WERI-Rb-1 (cell line): ENCODE data around the gene KDM6A.
"Not testable (repeated sequence)": the region's sequence is repeated elsewhere in the genome, so short reads cannot be mapped to it uniquely, and the experiment has no call there.

Experiments
- DNase-seq: peaks from one replicate; pipeline ENCODE4 v3.0.0-alpha.2; 2020
- H3K27ac ChIP-seq: fragments of 250-450 bp; sonication (Bioruptor Pico); 2 replicates; pipeline ENCODE4 v1.5.1; 2020; ENCODE audit warnings: mild to moderate bottlenecking, moderate library complexity
- H3K27me3 ChIP-seq: fragments of 250-450 bp; sonication (Bioruptor Pico); 2 replicates; pipeline ENCODE4 v1.5.1; 2021; ENCODE audit warnings: mild to moderate bottlenecking, low read depth, moderate library complexity; ENCODE audit not compliant: insufficient read depth, severe bottlenecking
- H3K36me3 ChIP-seq: fragments of 250-450 bp; sonication (Bioruptor Pico); 2 replicates; pipeline ENCODE4 v1.5.1; 2020; ENCODE audit warnings: mild to moderate bottlenecking, moderate library complexity
- H3K4me3 ChIP-seq: 2 replicates; pipeline ENCODE4 v1.5.1; 2011; ENCODE audit warnings: low read depth, mild to moderate bottlenecking, control low read depth, low read length
- H3K9me3 ChIP-seq: fragments of 250-450 bp; sonication (Bioruptor Pico); 2 replicates; pipeline ENCODE4 v1.5.1; 2021; ENCODE audit warnings: mild to moderate bottlenecking, moderate library complexity; ENCODE audit not compliant: severe bottlenecking
- CTCF ChIP-seq: IDR thresholded peaks from 2 replicates; pipeline ENCODE4 v1.5.1; 2011; ENCODE audit warnings: low read depth, mild to moderate bottlenecking, control low read depth, inconsistent platforms, low read length

KDM6A gene

DNA sequence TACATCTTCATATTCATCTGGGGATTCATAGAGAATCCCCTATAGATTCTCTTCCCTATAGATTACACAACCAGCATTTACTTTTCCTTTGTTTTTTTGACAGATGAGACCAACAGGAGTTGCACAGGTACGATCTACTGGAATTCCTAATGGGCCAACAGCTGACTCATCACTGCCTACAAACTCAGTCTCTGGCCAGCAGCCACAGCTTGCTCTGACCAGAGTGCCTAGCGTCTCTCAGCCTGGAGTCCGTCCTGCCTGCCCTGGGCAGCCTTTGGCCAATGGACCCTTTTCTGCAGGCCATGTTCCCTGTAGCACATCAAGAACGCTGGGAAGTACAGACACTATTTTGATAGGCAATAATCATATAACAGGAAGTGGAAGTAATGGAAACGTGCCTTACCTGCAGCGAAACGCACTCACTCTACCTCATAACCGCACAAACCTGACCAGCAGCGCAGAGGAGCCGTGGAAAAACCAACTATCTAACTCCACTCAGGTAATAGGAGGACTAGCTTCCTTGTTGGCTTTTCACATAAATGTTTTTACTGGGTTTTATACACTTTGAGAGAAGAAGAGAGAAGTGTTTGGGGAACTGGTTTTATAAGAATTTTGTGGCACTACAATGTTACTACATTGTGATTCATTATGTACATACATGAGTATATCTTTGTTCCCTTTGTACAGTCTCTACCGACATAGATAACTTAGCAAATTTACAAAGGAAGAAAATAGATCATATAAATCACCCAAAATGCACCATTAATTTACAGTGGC lies 190.5 kb downstream of the KDM6A start:
- no peak for TF ChIP-seq CTCF
- H3K27ac ChIP-seq, result no peak overlapping the region
- peaks cover 57% of the 10 kb centered on the region for H3K36me3 ChIP-seq
- H3K4me3 ChIP-seq, result no peak overlapping the region
- H3K27me3 ChIP-seq, result no peaks in the 10 kb centered on the region
- DNase-seq, result no peak
- H3K9me3 ChIP-seq, result no peaks in the 10 kb centered on the region

DNA sequence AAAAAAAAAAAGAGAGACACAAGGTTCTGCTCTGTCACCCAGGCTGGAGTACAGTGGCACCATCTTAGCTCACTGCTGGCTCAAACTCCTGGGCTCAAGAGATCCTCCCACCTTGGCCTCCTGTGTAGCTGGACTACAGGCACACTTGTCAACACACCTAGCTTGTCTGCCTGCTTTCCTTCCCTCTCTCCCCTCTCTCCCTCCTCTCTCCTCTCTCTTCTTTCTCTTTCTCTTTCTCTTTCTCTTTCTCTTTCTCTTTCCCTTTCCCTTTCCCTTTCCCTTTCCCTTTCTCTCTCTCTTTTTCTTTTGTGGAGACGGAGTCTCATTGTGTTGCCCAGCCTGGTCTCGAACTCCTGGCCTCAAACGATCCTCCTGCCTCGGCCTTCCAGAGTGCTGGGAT lies 195.6 kb downstream of the KDM6A start:
- no peak for DNase-seq
- Histone ChIP-seq H3K36me3 (peaks cover 35% of the 10 kb centered on the region), H3K4me3 (no peak overlapping the region), H3K9me3 (no peaks in the 10 kb centered on the region), H3K27ac (no peak overlapping the region), H3K27me3 (no peaks in the 10 kb centered on the region)
- no peak for TF ChIP-seq CTCF

GRCh38 chrX:45070116-45071007 lies 197.4 kb downstream of the KDM6A start:
- Histone ChIP-seq H3K4me3 (no peak overlapping the region), H3K27ac (no peak overlapping the region), H3K9me3 (no peaks in the 10 kb centered on the region), H3K36me3 (peaks cover 21% of the 10 kb centered on the region), H3K27me3 (no peaks in the 10 kb centered on the region)
- TF ChIP-seq CTCF, result peak; percentile 70
- peak; percentile 23 for DNase-seq

GRCh38 chrX:45073011-45073410 lies 200.0 kb downstream of the KDM6A start:
- DNase-seq, H3K27ac ChIP-seq, H3K4me3 ChIP-seq, H3K27me3 ChIP-seq, H3K9me3 ChIP-seq: not testable (repeated sequence)
- peaks cover 25% of the 10 kb centered on the region for H3K36me3 ChIP-seq

- Histone ChIP-seq H3K36me3 (peaks cover 41% of the 10 kb centered on the region), H3K27me3 (no peaks in the 10 kb centered on the region), H3K9me3 (no peaks in the 10 kb centered on the region), H3K4me3 (no peak overlapping the region), H3K27ac (no peak overlapping the region)
- no peak for TF ChIP-seq CTCF
- no peak for DNase-seq
Observed at GRCh38 chrX:45077748-45078424, 204.9 kb downstream of the KDM6A start.

GRCh38 chrX:45083314-45083713 lies 210.3 kb downstream of the KDM6A start:
- H3K36me3 ChIP-seq, result peaks cover 55% of the 10 kb centered on the region
- H3K9me3 ChIP-seq, result no peaks in the 10 kb centered on the region
- no peaks in the 10 kb centered on the region for H3K27me3 ChIP-seq
- H3K27ac ChIP-seq, result no peak overlapping the region
- no peak overlapping the region for H3K4me3 ChIP-seq
- DNase-seq, result no peak
- TF ChIP-seq CTCF, result no peak
